NT2/D1 (cell line): ENCODE data around the gene EPHA4.

Source experiments
- DNase-seq: peaks from one replicate; pipeline ENCODE4 v3.0.0-alpha.2; 2011; ENCODE audit warnings: low read depth, low spot score
- H3K27me3 ChIP-seq: 2 replicates; pipeline ENCODE4 v1.6.0; 2011; ENCODE audit warnings: mild to moderate bottlenecking; ENCODE audit not compliant: insufficient read length, insufficient read depth
- H3K36me3 ChIP-seq: 2 replicates; pipeline ENCODE4 v1.6.1; 2011; ENCODE audit warnings: mild to moderate bottlenecking, low read length, mixed read lengths; ENCODE audit not compliant: insufficient read depth, insufficient read length
- H3K4me1 ChIP-seq: 2 replicates; pipeline ENCODE4 v1.5.1; 2011; ENCODE audit not compliant: insufficient read depth, insufficient read length
- H3K4me3 ChIP-seq: 2 replicates; pipeline ENCODE4 v1.5.1; 2011; ENCODE audit warnings: low read depth; ENCODE audit not compliant: insufficient read length
- H3K9ac ChIP-seq: 2 replicates; pipeline ENCODE4 v1.6.0; 2011; ENCODE audit warnings: low read depth; ENCODE audit not compliant: insufficient read length
- H3K9me3 ChIP-seq: 2 replicates; pipeline ENCODE4 v1.5.1; 2011; ENCODE audit warnings: mild to moderate bottlenecking, low read length; ENCODE audit not compliant: insufficient read depth
- SUZ12 ChIP-seq: IDR thresholded peaks from 2 replicates; pipeline ENCODE4 v1.6.1; 2011; ENCODE audit not compliant: insufficient read length, insufficient read depth; ENCODE audit errors: extremely low read depth
- YY1 ChIP-seq: IDR thresholded peaks from 2 replicates; pipeline ENCODE4 v1.6.1; 2011; ENCODE audit not compliant: insufficient read length, insufficient read depth
- ZNF274 ChIP-seq: IDR thresholded peaks from 2 replicates; pipeline ENCODE4 v1.6.1; 2011; ENCODE audit warnings: mild to moderate bottlenecking, low read depth, low read length

The EPHA4 gene

GRCh38 chr2:221389421-221389820, 182.7 kb downstream of the EPHA4 start:
- TF ChIP-seq ZNF274 (no peak), YY1 (no peak), SUZ12 (no peak)
- H3K9me3 ChIP-seq, result no peaks in the 10 kb centered on the region
- no peaks in the 10 kb centered on the region for H3K4me1 ChIP-seq
- no peak overlapping the region for H3K9ac ChIP-seq
- no peak overlapping the region for H3K4me3 ChIP-seq
- no peaks in the 10 kb centered on the region for H3K36me3 ChIP-seq
- no peak for DNase-seq
- no peaks in the 10 kb centered on the region for H3K27me3 ChIP-seq

GRCh38 chr2:221388891-221389290, 183.2 kb downstream of the EPHA4 start:
- Histone ChIP-seq H3K9ac (no peak overlapping the region), H3K27me3 (no peaks in the 10 kb centered on the region), H3K4me1 (no peaks in the 10 kb centered on the region), H3K9me3 (no peaks in the 10 kb centered on the region), H3K36me3 (no peaks in the 10 kb centered on the region), H3K4me3 (no peak overlapping the region)
- DNase-seq, result no peak
- no peak for TF ChIP-seq SUZ12
- no peak for TF ChIP-seq YY1
- TF ChIP-seq ZNF274, result no peak

- Histone ChIP-seq H3K9ac (no peak overlapping the region), H3K4me1 (no peaks in the 10 kb centered on the region), H3K27me3 (no peaks in the 10 kb centered on the region), H3K9me3 (no peaks in the 10 kb centered on the region), H3K36me3 (no peaks in the 10 kb centered on the region), H3K4me3 (no peak overlapping the region)
- TF ChIP-seq SUZ12 (no peak), ZNF274 (no peak)
- DNase-seq, result no peak
These were observed 186.4 kb downstream of the EPHA4 start for GRCh38 chr2:221385716-221386115.

- Histone ChIP-seq H3K4me3 (no peak overlapping the region), H3K36me3 (no peaks in the 10 kb centered on the region), H3K27me3 (no peaks in the 10 kb centered on the region), H3K9me3 (no peaks in the 10 kb centered on the region), H3K9ac (no peak overlapping the region), H3K4me1 (no peaks in the 10 kb centered on the region)
- TF ChIP-seq YY1, result no peak
- no peak for TF ChIP-seq ZNF274
- TF ChIP-seq SUZ12, result no peak
- DNase-seq, result no peak
These were observed 190.1 kb downstream of the EPHA4 start for GRCh38 chr2:221381928-221382488.

- no peak for TF ChIP-seq SUZ12
- no peak for TF ChIP-seq ZNF274
- TF ChIP-seq YY1, result no peak
- no peaks in the 10 kb centered on the region for H3K9me3 ChIP-seq
- H3K4me1 ChIP-seq, result no peaks in the 10 kb centered on the region
- no peak overlapping the region for H3K9ac ChIP-seq
- no peaks in the 10 kb centered on the region for H3K36me3 ChIP-seq
- DNase-seq, result no peak
- H3K4me3 ChIP-seq, result no peak overlapping the region
- no peaks in the 10 kb centered on the region for H3K27me3 ChIP-seq
These were observed 191.4 kb downstream of the EPHA4 start for GRCh38 chr2:221380686-221381085.

GRCh38 chr2:221380062-221380461, 192.0 kb downstream of the EPHA4 start:
- no peak for DNase-seq
- Histone ChIP-seq H3K4me1 (no peaks in the 10 kb centered on the region), H3K4me3 (no peak overlapping the region), H3K9ac (no peak overlapping the region), H3K9me3 (no peaks in the 10 kb centered on the region), H3K36me3 (no peaks in the 10 kb centered on the region), H3K27me3 (no peaks in the 10 kb centered on the region)
- TF ChIP-seq YY1 (no peak), SUZ12 (no peak), ZNF274 (no peak)

GRCh38 chr2:221377597-221377996, 194.5 kb downstream of the EPHA4 start:
- no peaks in the 10 kb centered on the region for H3K27me3 ChIP-seq
- no peak overlapping the region for H3K4me3 ChIP-seq

GRCh38 chr2:221377066-221377465, 195.0 kb downstream of the EPHA4 start:
- TF ChIP-seq YY1 (no peak), SUZ12 (no peak), ZNF274 (no peak)
- H3K4me3 ChIP-seq, result no peak overlapping the region
- H3K27me3 ChIP-seq, result no peaks in the 10 kb centered on the region
- H3K9me3 ChIP-seq, result no peaks in the 10 kb centered on the region
- H3K36me3 ChIP-seq, result no peaks in the 10 kb centered on the region
- DNase-seq, result no peak
- H3K4me1 ChIP-seq, result peaks cover 7% of the 10 kb centered on the region
- no peak overlapping the region for H3K9ac ChIP-seq

More at GRCh38 chr2:221377597-221377996, 194.5 kb downstream of the EPHA4 start:
- H3K9me3 ChIP-seq, result no peaks in the 10 kb centered on the region
- no peak for DNase-seq
- H3K9ac ChIP-seq, result no peak overlapping the region
- TF ChIP-seq ZNF274, result no peak
- no peak for TF ChIP-seq SUZ12
- no peak for TF ChIP-seq YY1
- H3K36me3 ChIP-seq, result no peaks in the 10 kb centered on the region
- peaks cover 5% of the 10 kb centered on the region for H3K4me1 ChIP-seq
